ENCODE measurements around the gene BCL11A. TPM values are rescaled to one million over a fixed set of nuclear protein-coding genes. Genes with fewer than 3 reads are reported as not detected.

The BCL11A gene
- total RNA-seq, 1 experiment from 2014 or later: 91.4 TPM

- Histone ChIP-seq H3T11ph (ENCODE audit: low read length) (no peak overlapping the region), H4K5ac (ENCODE audit: insufficient read length, low read depth, low read length) (no peak overlapping the region), H3K4me2 (ENCODE audit: insufficient read depth, insufficient read length, low read length) (no peak overlapping the region), H3K27me3 (ENCODE audit: insufficient read depth, low read length) (no peaks in the 10 kb centered on the region; the same call in 1 of the 2 replicates), H3K9ac (ENCODE audit: extremely low read depth, insufficient read length, low read length) (no peak overlapping the region), H3K79me1 (ENCODE audit: insufficient read depth, low read depth, low read length, poor library complexity, severe bottlenecking) (no peaks in the 10 kb centered on the region), H2AK5ac (ENCODE audit: insufficient read length, low read length) (no peak overlapping the region), H2BK12ac (ENCODE audit: insufficient read length, low read depth, low read length) (no peak overlapping the region), H2BK20ac (ENCODE audit: low read depth, low read length, poor library complexity, severe bottlenecking) (no peak overlapping the region), H4K20me1 (ENCODE audit: control insufficient read depth, insufficient read depth, insufficient read length) (no peaks in the 10 kb centered on the region), H3K18ac (ENCODE audit: insufficient read length, low read depth, low read length) (no peak overlapping the region), H3K23ac (ENCODE audit: insufficient read length, low read depth, low read length) (no peak overlapping the region), H4K91ac (ENCODE audit: insufficient read length, low read depth, low read length) (no peak overlapping the region), H3K79me2 (ENCODE audit: insufficient read depth, low read length) (no peaks in the 10 kb centered on the region), H2BK15ac (ENCODE audit: low read depth, low read length) (no peak overlapping the region), H3K56ac (ENCODE audit: insufficient read length, low read depth, low read length) (no peak overlapping the region), H3K27ac (ENCODE audit: insufficient read length, low read depth, low read length) (no peak overlapping the region), H2BK120ac (ENCODE audit: low read depth, low read length, poor library complexity, severe bottlenecking) (no peak overlapping the region), H3K23me2 (ENCODE audit: insufficient read length, low read depth, low read length, poor library complexity, severe bottlenecking) (peaks cover 4% of the 10 kb centered on the region), H2BK5ac (ENCODE audit: insufficient read length, low read length) (no peak overlapping the region), H3K9me3 (ENCODE audit: control insufficient read depth, low read depth, low read length) (no peaks in the 10 kb centered on the region), H3K4me1 (ENCODE audit: insufficient read depth, low read length) (no peaks in the 10 kb centered on the region), H2AFZ (ENCODE audit: low read length) (no peak overlapping the region), H3K4ac (ENCODE audit: low read depth, low read length) (no peak overlapping the region), H4K8ac (replicated peaks; ENCODE audit: insufficient read length, low read depth, low read length) (no peak overlapping the region), H3K14ac (ENCODE audit: insufficient read depth, low read length) (no peak overlapping the region)
- Mint-ChIP-seq H3K9me3 (peaks cover 0 to 2% of the 10 kb centered on the region in 2 experiments; a peak in 1 of 5 replicates), H3K27me3 (ENCODE audit: low read depth) (peaks cover 36% of the 10 kb centered on the region), H3K36me3 (ENCODE audit: insufficient read depth in 1 of 3, low read depth in 3 of 3) (no peaks in the 10 kb centered on the region), H3K4me3 (no peak overlapping the region), H3K4me1 (no peaks in the 10 kb centered on the region; a peak in 1 of 4 replicates), H3K27ac (no peak overlapping the region)
- no peak for TF ChIP-seq CTCF (conservative IDR thresholded peaks at IDR 0.05)
- DNase-seq: no peak
- no CpG with 5 or more reads among the region's 6 CpGs for WGBS (ENCODE audit: extremely low coverage, insufficient read length, low lambda C conversion rate)
Measured at GRCh38 chr2:60586081-60586480, 32.6 kb upstream of the BCL11A start.
